Mesendoderm (in vitro differentiated cells): Measurements from ENCODE around the gene SCG3.

ENCODE experiments used
- DNase-seq: peaks from one replicate; pipeline ENCODE4 v3.0.0; 2013
- H2AK5ac ChIP-seq: 2 replicates; pipeline ENCODE4 v1.6.1; 2013; ENCODE audit warnings: low read length, inconsistent platforms
- H2BK120ac ChIP-seq: 2 replicates; pipeline ENCODE4 v1.6.1; 2013; ENCODE audit warnings: low read depth, mild to moderate bottlenecking, low read length, moderate library complexity, mixed read lengths
- H2BK15ac ChIP-seq: replicated peaks from 2 replicates; pipeline ENCODE4 v1.6.1; 2013; ENCODE audit warnings: low read depth, mild to moderate bottlenecking, moderate library complexity
- H2BK5ac ChIP-seq: 2 replicates; pipeline ENCODE4 v1.6.1; 2013; ENCODE audit warnings: low read length, inconsistent platforms
- H3K18ac ChIP-seq: 2 replicates; pipeline ENCODE4 v1.6.1; 2013; ENCODE audit warnings: mild to moderate bottlenecking, low read length, mixed read lengths
- H3K23ac ChIP-seq: one replicate; pipeline ENCODE4 v1.6.1; 2013; ENCODE audit warnings: low read length
- H3K27ac ChIP-seq: 2 replicates; pipeline ENCODE4 v1.5.1; 2013; ENCODE audit warnings: low read depth, mild to moderate bottlenecking, inconsistent platforms, low read length, moderate library complexity
- H3K27me3 ChIP-seq: 2 replicates; pipeline ENCODE4 v1.6.1; 2013; ENCODE audit warnings: low read length, control low read depth, mild to moderate bottlenecking, inconsistent platforms; ENCODE audit not compliant: insufficient read depth, poor library complexity
- H3K36me3 ChIP-seq: 2 replicates; pipeline ENCODE4 v1.6.1; 2013; ENCODE audit warnings: low read length, inconsistent platforms; ENCODE audit not compliant: control insufficient read depth, insufficient read depth
- H3K4ac ChIP-seq: one replicate; pipeline ENCODE4 v1.6.1; 2013; ENCODE audit warnings: low read depth, mild to moderate bottlenecking, low read length, moderate library complexity
- H3K4me1 ChIP-seq: 2 replicates; pipeline ENCODE4 v1.6.1; 2013; ENCODE audit warnings: low read depth, low read length, inconsistent platforms; ENCODE audit not compliant: control insufficient read depth
- H3K4me2 ChIP-seq: 2 replicates; pipeline ENCODE4 v1.6.1; 2013; ENCODE audit warnings: low read length
- H3K4me3 ChIP-seq: 2 replicates; pipeline ENCODE4 v1.5.1; 2013; ENCODE audit warnings: mild to moderate bottlenecking, low read length
- H3K56ac ChIP-seq: one replicate; pipeline ENCODE4 v1.6.1; 2013; ENCODE audit warnings: low read length
- H3K79me1 ChIP-seq: 2 replicates; pipeline ENCODE4 v1.6.1; 2013; ENCODE audit warnings: low read length, inconsistent platforms
- H3K79me2 ChIP-seq: 2 replicates; pipeline ENCODE4 v1.6.1; 2013; ENCODE audit warnings: mild to moderate bottlenecking, low read length; ENCODE audit not compliant: control insufficient read depth, insufficient read depth
- H3K9ac ChIP-seq: 2 replicates; pipeline ENCODE4 v1.6.1; 2013; ENCODE audit warnings: low read length, inconsistent platforms
- H4K5ac ChIP-seq: one replicate; pipeline ENCODE4 v1.6.1; 2013; ENCODE audit warnings: low read length
- H4K8ac ChIP-seq: one replicate; pipeline ENCODE4 v1.6.1; 2013; ENCODE audit warnings: low read depth, mild to moderate bottlenecking, control low read depth, low read length, moderate library complexity
- WGBS: extraction: QIAGEN DNeasy Blood & Tissue Kit; methylation state at CpG from one replicate; pipeline ENCODE4 v1.1.7; 2013; ENCODE audit warnings: low lambda C conversion rate, missing lambda C conversion rate; ENCODE audit not compliant: insufficient coverage; ENCODE audit errors: extremely low coverage; 5-methylcytosine and 5-hydroxymethylcytosine counted together

The SCG3 gene

GRCh38 chr15:51687565-51687964, 6.3 kb downstream of the SCG3 start:
- Histone ChIP-seq H2BK15ac (no peak overlapping the region), H3K56ac (no peak overlapping the region), H3K4me1 (no peaks in the 10 kb centered on the region), H3K27ac (no peak overlapping the region), H3K4ac (no peak overlapping the region), H4K8ac (no peak overlapping the region), H3K79me2 (no peaks in the 10 kb centered on the region), H3K4me2 (no peak overlapping the region), H3K23ac (no peak overlapping the region), H2AK5ac (no peak overlapping the region), H3K27me3 (no peaks in the 10 kb centered on the region), H3K36me3 (no peaks in the 10 kb centered on the region), H4K5ac (no peak overlapping the region), H3K79me1 (no peaks in the 10 kb centered on the region), H3K18ac (no peak overlapping the region), H2BK120ac (no peak overlapping the region), H3K9ac (no peak overlapping the region), H2BK5ac (no peak overlapping the region), H3K4me3 (no peak overlapping the region)
- no peak for DNase-seq
- WGBS, result no CpG with 5 or more reads among the region's 1 CpG

- Histone ChIP-seq H3K56ac (no peak overlapping the region), H3K18ac (no peak overlapping the region), H2BK5ac (no peak overlapping the region), H3K27ac (no peak overlapping the region), H3K27me3 (no peaks in the 10 kb centered on the region), H2BK15ac (no peak overlapping the region), H3K36me3 (no peaks in the 10 kb centered on the region), H3K4me2 (no peak overlapping the region), H3K9ac (no peak overlapping the region), H3K79me2 (no peaks in the 10 kb centered on the region), H2BK120ac (no peak overlapping the region), H3K4ac (no peak overlapping the region), H3K4me3 (no peak overlapping the region), H3K4me1 (no peaks in the 10 kb centered on the region), H3K23ac (no peak overlapping the region), H3K79me1 (no peaks in the 10 kb centered on the region), H2AK5ac (no peak overlapping the region), H4K8ac (no peak overlapping the region), H4K5ac (no peak overlapping the region)
- peak; percentile 11 for DNase-seq
- no CpG with 5 or more reads among the region's 2 CpGs for WGBS
These were observed 7.6 kb downstream of the SCG3 start for GRCh38 chr15:51688863-51689262.

GRCh38 chr15:51692154-51692553, 10.9 kb downstream of the SCG3 start:
- Histone ChIP-seq H2BK15ac (no peak overlapping the region), H3K79me1 (no peaks in the 10 kb centered on the region), H3K9ac (no peak overlapping the region), H2AK5ac (no peak overlapping the region), H3K4me1 (no peaks in the 10 kb centered on the region), H3K4me2 (no peak overlapping the region), H2BK5ac (no peak overlapping the region), H3K4ac (no peak overlapping the region), H3K23ac (no peak overlapping the region), H3K4me3 (no peak overlapping the region), H4K8ac (no peak overlapping the region), H3K79me2 (no peaks in the 10 kb centered on the region), H3K36me3 (no peaks in the 10 kb centered on the region), H2BK120ac (no peak overlapping the region), H3K27me3 (no peaks in the 10 kb centered on the region), H3K27ac (no peak overlapping the region), H3K56ac (no peak overlapping the region), H3K18ac (no peak overlapping the region), H4K5ac (no peak overlapping the region)
- no peak for DNase-seq
- no CpG with 5 or more reads among the region's 3 CpGs for WGBS

GRCh38 chr15:51696566-51696965, 15.3 kb downstream of the SCG3 start:
- no peak overlapping the region for H3K4me3 ChIP-seq
- no peaks in the 10 kb centered on the region for H3K79me1 ChIP-seq
- no peak overlapping the region for H3K4me2 ChIP-seq
- peak; percentile 11 for DNase-seq
- no peak overlapping the region for H3K18ac ChIP-seq
- H3K79me2 ChIP-seq, result no peaks in the 10 kb centered on the region
- H4K5ac ChIP-seq, result no peak overlapping the region
- H4K8ac ChIP-seq, result no peak overlapping the region
- no peak overlapping the region for H2BK5ac ChIP-seq
- H3K9ac ChIP-seq, result no peak overlapping the region
- no peak overlapping the region for H3K27ac ChIP-seq
- H3K27me3 ChIP-seq, result no peaks in the 10 kb centered on the region
- H3K36me3 ChIP-seq, result no peaks in the 10 kb centered on the region
- no peak overlapping the region for H3K56ac ChIP-seq
- H3K23ac ChIP-seq, result no peak overlapping the region
- no peak overlapping the region for H2BK120ac ChIP-seq
- H2AK5ac ChIP-seq, result no peak overlapping the region
- H3K4ac ChIP-seq, result peak overlapping the region; percentile 16
- no peaks in the 10 kb centered on the region for H3K4me1 ChIP-seq
- WGBS, result no CpG with 5 or more reads among the region's 5 CpGs
- no peak overlapping the region for H2BK15ac ChIP-seq

DNA sequence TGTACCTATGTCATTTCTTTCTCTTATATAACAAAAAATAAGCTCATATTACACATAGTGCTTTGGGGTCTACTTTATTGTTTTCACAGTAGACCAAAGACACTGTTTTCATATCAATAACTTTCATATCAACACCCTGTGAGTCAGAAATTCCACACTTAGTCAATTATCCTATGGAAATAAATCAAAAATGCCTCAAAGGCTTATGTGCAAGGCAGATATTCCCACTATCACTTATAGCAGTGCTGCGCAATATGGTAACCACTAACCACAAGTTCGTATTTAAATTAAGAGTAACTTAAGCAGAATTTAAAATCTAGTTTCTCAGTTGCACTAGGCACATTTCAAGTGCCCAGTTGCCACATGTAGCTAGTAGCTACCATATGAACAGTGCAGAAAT, 15.9 kb downstream of the SCG3 start:
- Histone ChIP-seq H3K27ac (no peak overlapping the region), H2BK120ac (no peak overlapping the region), H2BK15ac (no peak overlapping the region), H3K79me2 (no peaks in the 10 kb centered on the region), H3K18ac (no peak overlapping the region), H3K79me1 (no peaks in the 10 kb centered on the region), H4K8ac (no peak overlapping the region), H3K4me1 (no peaks in the 10 kb centered on the region), H3K4me3 (no peak overlapping the region), H3K9ac (no peak overlapping the region), H2BK5ac (no peak overlapping the region), H3K4ac (no peak overlapping the region), H4K5ac (no peak overlapping the region), H3K4me2 (no peak overlapping the region), H2AK5ac (no peak overlapping the region), H3K36me3 (no peaks in the 10 kb centered on the region), H3K27me3 (no peaks in the 10 kb centered on the region), H3K56ac (no peak overlapping the region), H3K23ac (no peak overlapping the region)
- no peak for DNase-seq
- WGBS, result no CpG with 5 or more reads among the region's 2 CpGs

DNA sequence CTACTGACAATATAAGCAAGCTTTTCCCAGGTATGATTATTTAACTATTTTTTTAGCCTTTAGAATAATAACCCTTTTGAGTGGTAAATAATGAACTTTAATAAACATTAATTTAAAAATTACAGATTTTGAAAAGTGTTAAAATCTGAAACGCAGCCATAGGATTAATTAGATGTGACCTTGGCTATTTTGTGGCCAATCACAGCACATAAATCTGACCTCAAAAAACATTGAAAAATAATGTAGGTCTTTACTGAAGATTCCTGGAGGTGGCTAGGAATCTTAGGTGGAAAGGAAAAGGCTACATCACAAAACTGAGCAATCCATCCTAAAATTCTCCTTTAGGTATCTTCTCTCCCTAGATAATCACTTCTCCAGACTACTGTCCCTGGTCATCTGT, 18.1 kb downstream of the SCG3 start:
- no peak overlapping the region for H4K5ac ChIP-seq
- no peaks in the 10 kb centered on the region for H3K36me3 ChIP-seq
- no peak overlapping the region for H3K4ac ChIP-seq
- H3K56ac ChIP-seq, result no peak overlapping the region
- no peak overlapping the region for H2BK120ac ChIP-seq
- no peaks in the 10 kb centered on the region for H3K79me1 ChIP-seq
- no peak overlapping the region for H3K27ac ChIP-seq
- H3K23ac ChIP-seq, result no peak overlapping the region
- H3K4me1 ChIP-seq, result no peaks in the 10 kb centered on the region
- H2BK5ac ChIP-seq, result no peak overlapping the region
- H2BK15ac ChIP-seq, result no peak overlapping the region
- no peak overlapping the region for H2AK5ac ChIP-seq
- no peak overlapping the region for H4K8ac ChIP-seq
- no peak for DNase-seq
- H3K9ac ChIP-seq, result no peak overlapping the region
- no peak overlapping the region for H3K4me2 ChIP-seq
- H3K4me3 ChIP-seq, result no peak overlapping the region
- no peaks in the 10 kb centered on the region for H3K79me2 ChIP-seq
- no peaks in the 10 kb centered on the region for H3K27me3 ChIP-seq
- no CpG with 5 or more reads among the region's 1 CpG for WGBS
- no peak overlapping the region for H3K18ac ChIP-seq
